Tibial nerve (tissue), 3 donors: ENCODE measurements around the gene ACTL10.

Experiments
- CTCF ChIP-seq, 5 experiments: fragments of 200-600 bp in 3 of 5; fragments of 450-650 bp in 2 of 5; sonication (generic) in 3 of 5; IDR thresholded peaks; one replicate each; pipeline ENCODE4 v1.5.1; 2016 to 2019; ENCODE audit warnings: antibody characterized with exemption in 5 of 5, mild to moderate bottlenecking in 3 of 5, moderate library complexity in 2 of 5
- POLR2A ChIP-seq, 2 donors: fragments of 450-650 bp; IDR thresholded peaks; one replicate each; pipeline ENCODE4 v1.6.1; 2017; ENCODE audit warnings: antibody characterized with exemption in 2 of 2, mild to moderate bottlenecking in 2 of 2, moderate library complexity in 2 of 2

- TF ChIP-seq CTCF (IDR thresholded peaks at IDR 0.05) (no peak), POLR2A (IDR thresholded peaks at IDR 0.05) (no peak)
These were observed 13.2 kb downstream of the ACTL10 start for GRCh38 chr20:33679758-33680485.
